Loucy (cell line): ENCODE data around the gene CCNH.

ENCODE experiments used
- CTCF ChIP-seq: fragments of 200-600 bp; sonication (generic); conservative IDR thresholded peaks from 2 replicates; pipeline ENCODE4 v1.5.1; 2014; ENCODE audit warnings: mild to moderate bottlenecking, antibody characterized with exemption, low read length
- EZH2phosphoT487 ChIP-seq: fragments of 200-600 bp; IDR thresholded peaks from 2 replicates; pipeline ENCODE4 v1.6.1; 2018; ENCODE audit warnings: antibody characterized with exemption, mild to moderate bottlenecking, moderate library complexity, borderline replicate concordance

GRCh38 chr5:87404359-87404758, 8.4 kb downstream of the CCNH start:
- TF ChIP-seq CTCF (no peak), EZH2phosphoT487 (no peak)
